Caco-2 (cell line): ENCODE results near the gene FBXO4. TPM values are rescaled to one million over a fixed set of nuclear protein-coding genes. Genes with fewer than 3 reads are reported as not detected.

ENCODE experiments used
- BruUV-seq: library from RNA; stranded (reverse); fragments of 400-500 nt; replicated peaks from 2 replicates; lab custom pipeline; 2021; lab: Mats Ljungman, UMichigan
- CTCF ChIA-PET: fragments of 300-600 bp; sonication (Branson Sonifier 250); formaldehyde crosslinking; loops from one replicate; lab custom pipeline; 2022; ENCODE audit warnings: antibody characterized with exemption; lab: Charles Lee
- POLR2A ChIA-PET: fragments of 300-600 bp; sonication (Branson Sonifier 250); formaldehyde crosslinking; loops from one replicate; lab custom pipeline; 2022; ENCODE audit warnings: antibody characterized with exemption; lab: Charles Lee
- DNase-seq, 2 experiments: peaks; one replicate each; pipeline versions ENCODE4 v3.0.0 to v3.0.0-alpha.2; 2020 to 2022
- H3K27me3 ChIP-seq: replicated peaks from 2 replicates; pipeline ENCODE4 v1.6.0; 2011; ENCODE audit warnings: low read length; ENCODE audit not compliant: control insufficient read depth, insufficient read depth
- H3K36me3 ChIP-seq: 2 replicates; pipeline ENCODE4 v1.5.1; 2011; ENCODE audit warnings: low read length; ENCODE audit not compliant: control insufficient read depth, insufficient read depth
- H3K4me1 ChIP-seq: fragments of 250-450 bp; sonication (Bioruptor Pico); 2 replicates; pipeline ENCODE4 v1.5.1; 2020; ENCODE audit warnings: mild to moderate bottlenecking
- H3K4me3 ChIP-seq: 2 replicates; pipeline ENCODE4 v1.5.1; 2011; ENCODE audit warnings: low read depth, mild to moderate bottlenecking, control low read depth, low read length
- H3K9me3 ChIP-seq: fragments of 250-450 bp; sonication (Bioruptor Pico); 2 replicates; pipeline ENCODE4 v1.5.1; 2020; ENCODE audit warnings: mild to moderate bottlenecking, moderate library complexity
- H3K27ac Mint-ChIP-seq: one replicate; pipeline ENCODE4 v1.8.0; 2022; ENCODE audit warnings: mixed read lengths; ENCODE audit not compliant: unreplicated experiment
- H3K27me3 Mint-ChIP-seq: one replicate; pipeline ENCODE4 v1.8.0; 2022; ENCODE audit warnings: mixed read lengths; ENCODE audit not compliant: insufficient read depth, unreplicated experiment
- H3K36me3 Mint-ChIP-seq: one replicate; pipeline ENCODE4 v1.8.0; 2022; ENCODE audit warnings: mild to moderate bottlenecking, mixed read lengths; ENCODE audit not compliant: insufficient read depth, unreplicated experiment
- H3K4me1 Mint-ChIP-seq: one replicate; pipeline ENCODE4 v1.8.0; 2022; ENCODE audit warnings: low read depth, mixed read lengths; ENCODE audit not compliant: unreplicated experiment
- H3K4me3 Mint-ChIP-seq: one replicate; pipeline ENCODE4 v1.8.0; 2022; ENCODE audit warnings: mild to moderate bottlenecking, moderate library complexity, mixed read lengths; ENCODE audit not compliant: unreplicated experiment
- H3K9me3 Mint-ChIP-seq: one replicate; pipeline ENCODE4 v1.8.0; 2022; ENCODE audit warnings: mixed read lengths; ENCODE audit not compliant: unreplicated experiment
- intact Hi-C: fragments of 100-400 bp; cut with micrococcal nuclease; formaldehyde crosslinking; loops from one replicate; pipeline ENCODE4 v1.10.0; 2022; ENCODE audit not compliant: unreplicated experiment
- total RNA-seq: library from RNA; stranded (reverse); gene quantifications from 2 replicates; pipeline ENCODE4 v1.2.3, GENCODE V29; 2022
- TF ChIP-seq, protein P1 (sequence below), 2 experiments: fragments of 200-600 bp in 1 of 2; IDR thresholded peaks; 1 replicate in 1 of 2; 2 replicates in 1 of 2; pipeline versions ENCODE4 v1.5.1 to v1.8.0; 2011 to 2022; ENCODE audit warnings: antibody characterized with exemption in 1 of 2, control low read depth in 1 of 2, inconsistent platforms in 1 of 2, low read depth in 1 of 2, low read length in 1 of 2, mild to moderate bottlenecking in 1 of 2, moderate library complexity in 1 of 2; ENCODE audit not compliant: insufficient read depth in 1 of 2, severe bottlenecking in 1 of 2, unreplicated experiment in 1 of 2

FBXO4 gene
- total RNA-seq, 1 experiment from 2014 or later, result 9.7 TPM

DNA sequence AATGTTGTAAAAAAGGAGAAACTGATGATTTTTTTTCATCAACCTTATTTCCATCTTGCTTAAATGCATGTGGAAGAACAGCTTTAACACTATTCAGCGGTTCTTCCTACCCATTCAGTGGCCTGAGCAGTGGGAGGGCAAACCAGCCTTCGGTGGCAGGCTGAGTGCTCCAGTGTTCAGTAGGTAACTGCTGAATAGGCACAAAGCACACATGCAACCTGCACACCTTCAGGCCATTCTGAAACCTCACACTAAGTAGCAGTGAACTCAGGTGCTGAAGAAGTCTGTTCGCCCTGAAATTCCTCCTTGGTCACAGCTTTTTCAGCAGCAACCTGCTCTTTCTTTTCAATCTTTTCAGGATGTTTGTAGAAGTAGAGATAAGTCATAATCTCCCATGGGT, 26.1 kb downstream of the FBXO4 start:
- Histone ChIP-seq H3K36me3 (no peaks in the 10 kb centered on the region), H3K9me3 (0 out of 2 replicates have a peak, but pooled peaks cover 2% of the 10 kb centered on the region), H3K27me3 (no peaks in the 10 kb centered on the region), H3K4me3 (no peak overlapping the region), H3K4me1 (no peaks in the 10 kb centered on the region)
- Mint-ChIP-seq H3K27me3 (no peaks in the 10 kb centered on the region), H3K4me1 (no peaks in the 10 kb centered on the region), H3K4me3 (no peak overlapping the region), H3K27ac (no peak overlapping the region), H3K9me3 (no peaks in the 10 kb centered on the region), H3K36me3 (no peaks in the 10 kb centered on the region)
- POLR2A ChIA-PET, result no interaction called here
- no peak for DNase-seq
- TF ChIP-seq, protein P1, sequence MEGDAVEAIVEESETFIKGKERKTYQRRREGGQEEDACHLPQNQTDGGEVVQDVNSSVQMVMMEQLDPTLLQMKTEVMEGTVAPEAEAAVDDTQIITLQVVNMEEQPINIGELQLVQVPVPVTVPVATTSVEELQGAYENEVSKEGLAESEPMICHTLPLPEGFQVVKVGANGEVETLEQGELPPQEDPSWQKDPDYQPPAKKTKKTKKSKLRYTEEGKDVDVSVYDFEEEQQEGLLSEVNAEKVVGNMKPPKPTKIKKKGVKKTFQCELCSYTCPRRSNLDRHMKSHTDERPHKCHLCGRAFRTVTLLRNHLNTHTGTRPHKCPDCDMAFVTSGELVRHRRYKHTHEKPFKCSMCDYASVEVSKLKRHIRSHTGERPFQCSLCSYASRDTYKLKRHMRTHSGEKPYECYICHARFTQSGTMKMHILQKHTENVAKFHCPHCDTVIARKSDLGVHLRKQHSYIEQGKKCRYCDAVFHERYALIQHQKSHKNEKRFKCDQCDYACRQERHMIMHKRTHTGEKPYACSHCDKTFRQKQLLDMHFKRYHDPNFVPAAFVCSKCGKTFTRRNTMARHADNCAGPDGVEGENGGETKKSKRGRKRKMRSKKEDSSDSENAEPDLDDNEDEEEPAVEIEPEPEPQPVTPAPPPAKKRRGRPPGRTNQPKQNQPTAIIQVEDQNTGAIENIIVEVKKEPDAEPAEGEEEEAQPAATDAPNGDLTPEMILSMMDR (IDR thresholded peaks at IDR 0.05; ENCODE audit: insufficient read depth in 1 of 2, low read depth in 1 of 2, low read length in 1 of 2, severe bottlenecking in 1 of 2, unreplicated experiment in 1 of 2), result no peak
- intact Hi-C loops, result no loop called here
- CTCF ChIA-PET, result no interaction called here
- no TSS peak for BruUV-seq

- H3K4me1 ChIP-seq, result no peaks in the 10 kb centered on the region
- Mint-ChIP-seq H3K9me3 (peaks cover 13% of the 10 kb centered on the region), H3K27ac (no peak overlapping the region), H3K4me3 (no peak overlapping the region), H3K36me3 (no peaks in the 10 kb centered on the region), H3K4me1 (no peaks in the 10 kb centered on the region), H3K27me3 (peaks cover 3% of the 10 kb centered on the region)
- ChIA-PET POLR2A (no interaction called here), CTCF (no interaction called here)
- H3K4me3 ChIP-seq, result no peak overlapping the region
- 0 out of 2 replicates have a peak, but pooled peaks cover 2% of the 10 kb centered on the region for H3K9me3 ChIP-seq
- no peaks in the 10 kb centered on the region for H3K36me3 ChIP-seq
- DNase-seq, result no peak
- no peaks in the 10 kb centered on the region for H3K27me3 ChIP-seq
- TF ChIP-seq, protein P1 (IDR thresholded peaks at IDR 0.05; ENCODE audit: insufficient read depth in 1 of 2, low read depth in 1 of 2, low read length in 1 of 2, severe bottlenecking in 1 of 2, unreplicated experiment in 1 of 2), result no peak
- no TSS peak for BruUV-seq
- intact Hi-C loops, result no loop called here
Measured at GRCh38 chr5:41954286-41954685, 29.2 kb downstream of the FBXO4 start.

GRCh38 chr5:41955432-41956024, 30.4 kb downstream of the FBXO4 start:
- no peak overlapping the region for H3K4me3 Mint-ChIP-seq

More at GRCh38 chr5:41955432-41956024, 30.4 kb downstream of the FBXO4 start:
- H3K9me3 Mint-ChIP-seq, result peaks cover 20% of the 10 kb centered on the region
- DNase-seq, result no peak
- H3K4me1 Mint-ChIP-seq, result no peaks in the 10 kb centered on the region
- ChIA-PET POLR2A (no interaction called here), CTCF (no interaction called here)
- no peaks in the 10 kb centered on the region for H3K36me3 ChIP-seq
- intact Hi-C loops, result no loop called here
- H3K27ac Mint-ChIP-seq, result no peak overlapping the region
- TF ChIP-seq, protein P1 (IDR thresholded peaks at IDR 0.05; ENCODE audit: insufficient read depth in 1 of 2, low read depth in 1 of 2, low read length in 1 of 2, severe bottlenecking in 1 of 2, unreplicated experiment in 1 of 2), result no peak
- H3K4me3 ChIP-seq, result no peak overlapping the region
- no TSS peak for BruUV-seq
- H3K27me3 ChIP-seq, result no peaks in the 10 kb centered on the region
- H3K9me3 ChIP-seq, result peaks cover 6% of the 10 kb centered on the region; the same call in 1 of the 2 replicates
- no peaks in the 10 kb centered on the region for H3K36me3 Mint-ChIP-seq
- H3K27me3 Mint-ChIP-seq, result peaks cover 3% of the 10 kb centered on the region
- H3K4me1 ChIP-seq, result no peaks in the 10 kb centered on the region
